IMR-90 (cell line): Measurements from ENCODE around the gene KDM2A. TPM values are rescaled to one million over a fixed set of nuclear protein-coding genes. Genes with fewer than 3 reads are reported as not detected.

Experiments
- ATAC-seq: fragments of 200-7000 bp; cut with Tn5 transposase; 2 replicates; pipeline ENCODE4 v1.9.1; 2020; ENCODE audit warnings: low read depth, mild to moderate bottlenecking, moderate library complexity
- BruUV-seq: library from RNA; stranded (reverse); fragments of 400-500 nt; replicated peaks from 2 replicates; lab custom pipeline; 2021; lab: Mats Ljungman, UMichigan
- CTCF ChIA-PET: fragments of 300-600 bp; formaldehyde crosslinking; extraction: SDS; loops from one replicate; lab custom pipeline; 2021; ENCODE audit warnings: antibody characterized with exemption; lab: Yijun Ruan, JAX
- POLR2A ChIA-PET: fragments of 300-600 bp; sonication (Branson Sonifier 250); formaldehyde crosslinking; loops from one replicate; lab custom pipeline; 2022; ENCODE audit warnings: antibody characterized with exemption; ENCODE audit not compliant: unreplicated experiment; lab: Charles Lee
- DNase-seq: peaks from one replicate; pipeline ENCODE4 v3.0.0; 2013
- H2AFZ ChIP-seq: replicated peaks from 2 replicates; pipeline ENCODE3; 2013; ENCODE audit warnings: low read length, mild to moderate bottlenecking; ENCODE audit not compliant: poor library complexity
- H2AK5ac ChIP-seq: 2 replicates; pipeline ENCODE4 v1.6.1; 2013; ENCODE audit warnings: low read depth, low read length, inconsistent platforms
- H2AK9ac ChIP-seq: replicated peaks from 2 replicates; pipeline ENCODE3; 2013; ENCODE audit warnings: mild to moderate bottlenecking, low read depth, low read length, moderate library complexity; ENCODE audit not compliant: poor library complexity
- H2BK120ac ChIP-seq: 2 replicates; pipeline ENCODE4 v1.6.1; 2013; ENCODE audit warnings: low read depth, low read length, inconsistent platforms
- H2BK15ac ChIP-seq: 3 replicates; pipeline ENCODE4 v1.6.1; 2013; ENCODE audit warnings: low read depth, low read length, inconsistent platforms
- H2BK20ac ChIP-seq: 2 replicates; pipeline ENCODE4 v1.6.1; 2013; ENCODE audit warnings: low read depth, mild to moderate bottlenecking, inconsistent platforms, low read length, moderate library complexity
- H2BK5ac ChIP-seq: 2 replicates; pipeline ENCODE4 v1.6.1; 2013; ENCODE audit warnings: mild to moderate bottlenecking, low read depth, low read length, inconsistent platforms; ENCODE audit not compliant: poor library complexity, severe bottlenecking
- H3K14ac ChIP-seq: replicated peaks from 2 replicates; pipeline ENCODE4 v1.6.1; 2013; ENCODE audit warnings: low read depth, low read length, inconsistent platforms
- H3K18ac ChIP-seq: 2 replicates; pipeline ENCODE4 v1.6.1; 2013; ENCODE audit warnings: low read depth, low read length, control low read depth
- H3K23ac ChIP-seq: 2 replicates; pipeline ENCODE4 v1.6.1; 2013; ENCODE audit warnings: low read depth, low read length, inconsistent platforms
- H3K27ac ChIP-seq: 2 replicates; pipeline ENCODE4 v1.5.1; 2013; ENCODE audit warnings: mild to moderate bottlenecking, control low read depth, low read length; ENCODE audit not compliant: insufficient read depth
- H3K27me3 ChIP-seq: 2 replicates; pipeline ENCODE4 v1.6.1; 2013; ENCODE audit warnings: low read length; ENCODE audit not compliant: control insufficient read depth, insufficient read depth
- H3K36me3 ChIP-seq: 2 replicates; pipeline ENCODE4 v1.6.1; 2013; ENCODE audit warnings: low read length, mixed read lengths; ENCODE audit not compliant: control insufficient read depth, insufficient read depth
- H3K4ac ChIP-seq: 2 replicates; pipeline ENCODE4 v1.6.1; 2013; ENCODE audit warnings: low read depth, low read length, inconsistent platforms
- H3K4me1 ChIP-seq: 2 replicates; pipeline ENCODE4 v1.6.1; 2013; ENCODE audit warnings: low read length, mixed read lengths; ENCODE audit not compliant: control insufficient read depth, insufficient read depth
- H3K4me2 ChIP-seq: 2 replicates; pipeline ENCODE4 v1.6.1; 2013; ENCODE audit warnings: low read depth, mild to moderate bottlenecking, control low read depth, low read length, moderate library complexity
- H3K4me3 ChIP-seq: 2 replicates; pipeline ENCODE4 v1.5.1; 2013; ENCODE audit warnings: low read depth, mild to moderate bottlenecking, control low read depth, low read length, moderate library complexity; ENCODE audit not compliant: insufficient read depth
- H3K56ac ChIP-seq: 2 replicates; pipeline ENCODE4 v1.6.1; 2013; ENCODE audit warnings: low read length, inconsistent platforms; ENCODE audit not compliant: insufficient read depth; ENCODE audit errors: extremely low read depth
- H3K79me1 ChIP-seq, 2 experiments: 2 replicates each; pipeline ENCODE4 v1.6.1; 2013; ENCODE audit warnings: low read length in 2 of 2, inconsistent platforms in 1 of 2, low read depth in 1 of 2
- H3K9ac ChIP-seq: 2 replicates; pipeline ENCODE4 v1.6.1; 2013; ENCODE audit warnings: low read depth, low read length, control low read depth
- H3K9me1 ChIP-seq: 2 replicates; pipeline ENCODE4 v1.6.1; 2013; ENCODE audit warnings: low read length, inconsistent platforms; ENCODE audit not compliant: insufficient read depth
- H3K9me3 ChIP-seq: 2 replicates; pipeline ENCODE4 v1.6.1; 2013; ENCODE audit warnings: low read length; ENCODE audit not compliant: control insufficient read depth, insufficient read depth
- H4K20me1 ChIP-seq: 2 replicates; pipeline ENCODE4 v1.6.1; 2013; ENCODE audit warnings: low read length, inconsistent platforms; ENCODE audit not compliant: insufficient read depth
- H4K5ac ChIP-seq: 2 replicates; pipeline ENCODE4 v1.6.1; 2013; ENCODE audit warnings: mild to moderate bottlenecking, low read depth, low read length, control low read depth
- H4K8ac ChIP-seq, 2 experiments: 2 replicates each; pipeline ENCODE4 v1.6.1; 2013; ENCODE audit warnings: low read depth in 2 of 2, low read length in 2 of 2, control low read depth in 1 of 2, inconsistent platforms in 1 of 2
- H4K91ac ChIP-seq: 2 replicates; pipeline ENCODE4 v1.6.1; 2013; ENCODE audit warnings: low read depth, low read length, inconsistent platforms; ENCODE audit not compliant: insufficient read depth
- BHLHE40 ChIP-seq: fragments of 150-350 bp; IDR thresholded peaks from 2 replicates; pipeline ENCODE4 v1.6.1; 2016; ENCODE audit warnings: mild to moderate bottlenecking, low read depth, low read length
- CEBPB ChIP-seq: IDR thresholded peaks from 2 replicates; pipeline ENCODE4 v1.6.1; 2012; ENCODE audit warnings: low read depth, low read length, improper control_type of control experiment
- CHD1 ChIP-seq: IDR thresholded peaks from 2 replicates; pipeline ENCODE4 v1.6.1; 2012; ENCODE audit warnings: low read depth, low read length, improper control_type of control experiment
- CTCF ChIP-seq: conservative IDR thresholded peaks from 2 replicates; pipeline ENCODE4 v1.5.1; 2012; ENCODE audit warnings: mild to moderate bottlenecking, low read depth, low read length, improper control_type of control experiment
- ELK1 ChIP-seq: fragments of 150-350 bp; IDR thresholded peaks from 2 replicates; pipeline ENCODE4 v1.6.1; 2016; ENCODE audit warnings: low read depth, mild to moderate bottlenecking, low read length, moderate library complexity, borderline replicate concordance
- FOS ChIP-seq: fragments of 150-350 bp; IDR thresholded peaks from 2 replicates; pipeline ENCODE4 v1.6.1; 2016; ENCODE audit warnings: low read depth, low read length
- MAFK ChIP-seq: IDR thresholded peaks from 2 replicates; pipeline ENCODE4 v1.6.1; 2012; ENCODE audit warnings: low read depth, low read length, improper control_type of control experiment
- MXI1 ChIP-seq: IDR thresholded peaks from 2 replicates; pipeline ENCODE4 v1.6.1; 2012; ENCODE audit warnings: low read depth, mild to moderate bottlenecking, low read length, moderate library complexity, borderline replicate concordance
- RAD21 ChIP-seq: IDR thresholded peaks from 2 replicates; pipeline ENCODE4 v1.6.1; 2012; ENCODE audit warnings: low read length, improper control_type of control experiment
- RCOR1 ChIP-seq: IDR thresholded peaks from 2 replicates; pipeline ENCODE4 v1.6.1; 2012; ENCODE audit warnings: mild to moderate bottlenecking, low read length, improper control_type of control experiment; ENCODE audit not compliant: insufficient replicate concordance
- SMC3 ChIP-seq: fragments of 150-350 bp; IDR thresholded peaks from 2 replicates; pipeline ENCODE4 v1.6.1; 2016; ENCODE audit warnings: low read depth, mild to moderate bottlenecking, antibody characterized with exemption, low read length, moderate library complexity
- USF2 ChIP-seq: fragments of 150-350 bp; IDR thresholded peaks from 2 replicates; pipeline ENCODE4 v1.6.1; 2017; ENCODE audit warnings: mild to moderate bottlenecking, antibody characterized with exemption, low read length, low read depth
- WGBS, 2 experiments: methylation state at CpG; one replicate each; pipeline versions ENCODE4 v1.1.5 to v1.1.7; 2013; ENCODE audit warnings: missing lambda C conversion rate in 2 of 2; ENCODE audit not compliant: insufficient read length in 1 of 2; ENCODE audit errors: extremely low coverage in 2 of 2; 5-methylcytosine and 5-hydroxymethylcytosine counted together
- dilution Hi-C: fragments of 300-500 bp; cut with HindIII; formaldehyde crosslinking; loops from one replicate; pipeline ENCODE4 v1.14.3; 2018; ENCODE audit warnings: low sequenced_read_pairs; ENCODE audit not compliant: unreplicated experiment
- in situ Hi-C: fragments of 300-500 bp; cut with MboI; formaldehyde crosslinking; loops from 3 replicates; pipeline ENCODE4 v1.14.3; 2019; ENCODE audit warnings: low sequenced_read_pairs, inconsistent platforms, mixed read lengths
- intact Hi-C: fragments of 100-400 bp; cut with micrococcal nuclease; formaldehyde crosslinking; loops from 2 replicates; pipeline ENCODE4 v1.10.0; 2022
- polyA plus RNA-seq, 3 experiments: library from polyadenylated mRNA; depleted of rRNA; stranded (reverse); fragments of >200 nt; gene quantifications; 2 replicates each; pipeline ENCODE4 v1.2.3, GENCODE V29; 2012; ENCODE audit warnings: low replicate concordance in 1 of 3
- total RNA-seq: library from RNA; depleted of rRNA; stranded (reverse); fragments of >200 nt; gene quantifications from 2 replicates; pipeline ENCODE4 v1.2.3, GENCODE V29; 2012

Gene KDM2A
- total and polyA plus RNA-seq, 2 of the 4 experiments (the other 2 are of a cell fraction) = 26.7 to 42.6 TPM

- H3K18ac ChIP-seq = peak overlapping the region; percentile 81
- H2AK9ac ChIP-seq = peak overlapping the region; percentile 99
- ChIA-PET CTCF (interaction anchor here (1.0 to 1.1 kb wide), 2 partner anchors 10 to 15 kb away, joined by 3 read pairs; no protein-coding TSS in a partner anchor), POLR2A (interaction anchor here (0.6 to 0.7 kb wide), 2 partner anchors 15 to 44 kb away, joined by 3 to 5 read pairs; partner anchors contain the start of gene SSH3)
- no peaks in the 10 kb centered on the region for H3K9me3 ChIP-seq
- peak overlapping the region; percentile 11 for H2BK20ac ChIP-seq
- peak overlapping the region; percentile 64; the same call in 2 of the 3 replicates for H2BK15ac ChIP-seq
- peaks cover 19% of the 10 kb centered on the region for H3K4me1 ChIP-seq
- H2AK5ac ChIP-seq = peak overlapping the region; percentile 99
- peak overlapping the region; percentile 95 for H3K4ac ChIP-seq
- peak overlapping the region; percentile 58 for H2BK120ac ChIP-seq
- peak overlapping the region; percentile 86; the same call in 1 of the 2 replicates for H3K23ac ChIP-seq
- H2BK5ac ChIP-seq = peak overlapping the region; percentile 90
- H3K9me1 ChIP-seq = peaks cover 22% of the 10 kb centered on the region; the same call in 1 of the 2 replicates
- H3K36me3 ChIP-seq = peaks cover 56% of the 10 kb centered on the region
- no peaks in the 10 kb centered on the region for H3K27me3 ChIP-seq
- WGBS, 2 experiments = 92% methylated on average over 9 of the region's 14 CpGs; no CpG with 5 or more reads in 1 of the 2 experiments
- no TSS peak for BruUV-seq
- peaks cover 4% of the 10 kb centered on the region; the same call in 1 of the 2 replicates for H4K20me1 ChIP-seq
- H2AFZ ChIP-seq = peak overlapping the region; percentile 97
- H3K27ac ChIP-seq = peak overlapping the region; percentile 94
- in situ Hi-C loops = no loop called here
- H3K14ac ChIP-seq = peak overlapping the region; percentile 94
- DNase-seq (no peak), ATAC-seq (no peak)
- peak overlapping the region; percentile 99 for H4K91ac ChIP-seq
- peak overlapping the region; percentile 98 for H4K5ac ChIP-seq
- H3K79me1 ChIP-seq = peaks cover 14 to 49% of the 10 kb centered on the region in 2 experiments; a peak in 3 of 4 replicates
- peak overlapping the region; percentile 97 to 100 for H4K8ac ChIP-seq
- H3K4me2 ChIP-seq = peak overlapping the region; percentile 81
- peak overlapping the region; percentile 87 for H3K9ac ChIP-seq
- dilution Hi-C loops = no loop called here
- intact Hi-C loops = loop anchor here (2.0 kb wide), 2 partner anchors 15 to 25 kb away; partner anchors contain the start of gene SSH3
- H3K56ac ChIP-seq = peak overlapping the region; percentile 81
- no peak overlapping the region for H3K4me3 ChIP-seq
- no peak for TF ChIP-seq CEBPB
- TF ChIP-seq SMC3 = no peak
- no peak for TF ChIP-seq MAFK
- no peak for TF ChIP-seq CHD1
- TF ChIP-seq MXI1 = no peak
- TF ChIP-seq ELK1 = no peak
- TF ChIP-seq RCOR1 = no peak
- no peak for TF ChIP-seq RAD21
- no peak for TF ChIP-seq BHLHE40
- no peak for TF ChIP-seq FOS
- TF ChIP-seq USF2 = no peak
- TF ChIP-seq CTCF = no peak
Measured at GRCh38 chr11:67287355-67288197, 168.5 kb downstream of the KDM2A start.
